IMR-90 (cell line): Measurements from ENCODE around the gene SHC1. TPM values are rescaled to one million over a fixed set of nuclear protein-coding genes. Genes with fewer than 3 reads are reported as not detected.

Source experiments
- ATAC-seq: fragments of 200-7000 bp; cut with Tn5 transposase; 2 replicates; pipeline ENCODE4 v1.9.1; 2020; ENCODE audit warnings: low read depth, mild to moderate bottlenecking, moderate library complexity
- BruUV-seq: library from RNA; stranded (reverse); fragments of 400-500 nt; replicated peaks from 2 replicates; lab custom pipeline; 2021; lab: Mats Ljungman, UMichigan
- CTCF ChIA-PET: fragments of 300-600 bp; formaldehyde crosslinking; extraction: SDS; loops from one replicate; lab custom pipeline; 2021; ENCODE audit warnings: antibody characterized with exemption; lab: Yijun Ruan, JAX
- POLR2A ChIA-PET: fragments of 300-600 bp; sonication (Branson Sonifier 250); formaldehyde crosslinking; loops from one replicate; lab custom pipeline; 2022; ENCODE audit warnings: antibody characterized with exemption; ENCODE audit not compliant: unreplicated experiment; lab: Charles Lee
- DNase-seq: peaks from one replicate; pipeline ENCODE4 v3.0.0; 2013
- H2AFZ ChIP-seq: replicated peaks from 2 replicates; pipeline ENCODE3; 2013; ENCODE audit warnings: low read length, mild to moderate bottlenecking; ENCODE audit not compliant: poor library complexity
- H2AK5ac ChIP-seq: 2 replicates; pipeline ENCODE4 v1.6.1; 2013; ENCODE audit warnings: low read depth, low read length, inconsistent platforms
- H2AK9ac ChIP-seq: replicated peaks from 2 replicates; pipeline ENCODE3; 2013; ENCODE audit warnings: mild to moderate bottlenecking, low read depth, low read length, moderate library complexity; ENCODE audit not compliant: poor library complexity
- H2BK120ac ChIP-seq: 2 replicates; pipeline ENCODE4 v1.6.1; 2013; ENCODE audit warnings: low read depth, low read length, inconsistent platforms
- H2BK15ac ChIP-seq: 3 replicates; pipeline ENCODE4 v1.6.1; 2013; ENCODE audit warnings: low read depth, low read length, inconsistent platforms
- H2BK20ac ChIP-seq: 2 replicates; pipeline ENCODE4 v1.6.1; 2013; ENCODE audit warnings: low read depth, mild to moderate bottlenecking, inconsistent platforms, low read length, moderate library complexity
- H2BK5ac ChIP-seq: 2 replicates; pipeline ENCODE4 v1.6.1; 2013; ENCODE audit warnings: mild to moderate bottlenecking, low read depth, low read length, inconsistent platforms; ENCODE audit not compliant: poor library complexity, severe bottlenecking
- H3K14ac ChIP-seq: replicated peaks from 2 replicates; pipeline ENCODE4 v1.6.1; 2013; ENCODE audit warnings: low read depth, low read length, inconsistent platforms
- H3K18ac ChIP-seq: 2 replicates; pipeline ENCODE4 v1.6.1; 2013; ENCODE audit warnings: low read depth, low read length, control low read depth
- H3K23ac ChIP-seq: 2 replicates; pipeline ENCODE4 v1.6.1; 2013; ENCODE audit warnings: low read depth, low read length, inconsistent platforms
- H3K27ac ChIP-seq: 2 replicates; pipeline ENCODE4 v1.5.1; 2013; ENCODE audit warnings: mild to moderate bottlenecking, control low read depth, low read length; ENCODE audit not compliant: insufficient read depth
- H3K27me3 ChIP-seq: 2 replicates; pipeline ENCODE4 v1.6.1; 2013; ENCODE audit warnings: low read length; ENCODE audit not compliant: control insufficient read depth, insufficient read depth
- H3K36me3 ChIP-seq: 2 replicates; pipeline ENCODE4 v1.6.1; 2013; ENCODE audit warnings: low read length, mixed read lengths; ENCODE audit not compliant: control insufficient read depth, insufficient read depth
- H3K4ac ChIP-seq: 2 replicates; pipeline ENCODE4 v1.6.1; 2013; ENCODE audit warnings: low read depth, low read length, inconsistent platforms
- H3K4me1 ChIP-seq: 2 replicates; pipeline ENCODE4 v1.6.1; 2013; ENCODE audit warnings: low read length, mixed read lengths; ENCODE audit not compliant: control insufficient read depth, insufficient read depth
- H3K4me2 ChIP-seq: 2 replicates; pipeline ENCODE4 v1.6.1; 2013; ENCODE audit warnings: low read depth, mild to moderate bottlenecking, control low read depth, low read length, moderate library complexity
- H3K4me3 ChIP-seq: 2 replicates; pipeline ENCODE4 v1.5.1; 2013; ENCODE audit warnings: low read depth, mild to moderate bottlenecking, control low read depth, low read length, moderate library complexity; ENCODE audit not compliant: insufficient read depth
- H3K56ac ChIP-seq: 2 replicates; pipeline ENCODE4 v1.6.1; 2013; ENCODE audit warnings: low read length, inconsistent platforms; ENCODE audit not compliant: insufficient read depth; ENCODE audit errors: extremely low read depth
- H3K79me1 ChIP-seq, 2 experiments: 2 replicates each; pipeline ENCODE4 v1.6.1; 2013; ENCODE audit warnings: low read length in 2 of 2, inconsistent platforms in 1 of 2, low read depth in 1 of 2
- H3K9ac ChIP-seq: 2 replicates; pipeline ENCODE4 v1.6.1; 2013; ENCODE audit warnings: low read depth, low read length, control low read depth
- H3K9me1 ChIP-seq: 2 replicates; pipeline ENCODE4 v1.6.1; 2013; ENCODE audit warnings: low read length, inconsistent platforms; ENCODE audit not compliant: insufficient read depth
- H3K9me3 ChIP-seq: 2 replicates; pipeline ENCODE4 v1.6.1; 2013; ENCODE audit warnings: low read length; ENCODE audit not compliant: control insufficient read depth, insufficient read depth
- H4K20me1 ChIP-seq: 2 replicates; pipeline ENCODE4 v1.6.1; 2013; ENCODE audit warnings: low read length, inconsistent platforms; ENCODE audit not compliant: insufficient read depth
- H4K5ac ChIP-seq: 2 replicates; pipeline ENCODE4 v1.6.1; 2013; ENCODE audit warnings: mild to moderate bottlenecking, low read depth, low read length, control low read depth
- H4K8ac ChIP-seq, 2 experiments: 2 replicates each; pipeline ENCODE4 v1.6.1; 2013; ENCODE audit warnings: low read depth in 2 of 2, low read length in 2 of 2, control low read depth in 1 of 2, inconsistent platforms in 1 of 2
- H4K91ac ChIP-seq: 2 replicates; pipeline ENCODE4 v1.6.1; 2013; ENCODE audit warnings: low read depth, low read length, inconsistent platforms; ENCODE audit not compliant: insufficient read depth
- CEBPB ChIP-seq: IDR thresholded peaks from 2 replicates; pipeline ENCODE4 v1.6.1; 2012; ENCODE audit warnings: low read depth, low read length, improper control_type of control experiment
- MAZ ChIP-seq: IDR thresholded peaks from 2 replicates; pipeline ENCODE4 v1.6.1; 2012; ENCODE audit warnings: low read depth, mild to moderate bottlenecking, low read length, improper control_type of control experiment, moderate library complexity, borderline replicate concordance
- RAD21 ChIP-seq: IDR thresholded peaks from 2 replicates; pipeline ENCODE4 v1.6.1; 2012; ENCODE audit warnings: low read length, improper control_type of control experiment
- SMC3 ChIP-seq: fragments of 150-350 bp; IDR thresholded peaks from 2 replicates; pipeline ENCODE4 v1.6.1; 2016; ENCODE audit warnings: low read depth, mild to moderate bottlenecking, antibody characterized with exemption, low read length, moderate library complexity
- WGBS, 2 experiments: methylation state at CpG; one replicate each; pipeline versions ENCODE4 v1.1.5 to v1.1.7; 2013; ENCODE audit warnings: missing lambda C conversion rate in 2 of 2; ENCODE audit not compliant: insufficient read length in 1 of 2; ENCODE audit errors: extremely low coverage in 2 of 2; 5-methylcytosine and 5-hydroxymethylcytosine counted together
- dilution Hi-C: fragments of 300-500 bp; cut with HindIII; formaldehyde crosslinking; loops from one replicate; pipeline ENCODE4 v1.14.3; 2018; ENCODE audit warnings: low sequenced_read_pairs; ENCODE audit not compliant: unreplicated experiment
- in situ Hi-C: fragments of 300-500 bp; cut with MboI; formaldehyde crosslinking; loops from 3 replicates; pipeline ENCODE4 v1.14.3; 2019; ENCODE audit warnings: low sequenced_read_pairs, inconsistent platforms, mixed read lengths
- intact Hi-C: fragments of 100-400 bp; cut with micrococcal nuclease; formaldehyde crosslinking; loops from 2 replicates; pipeline ENCODE4 v1.10.0; 2022
- polyA plus RNA-seq, 3 experiments: library from polyadenylated mRNA; depleted of rRNA; stranded (reverse); fragments of >200 nt; gene quantifications; 2 replicates each; pipeline ENCODE4 v1.2.3, GENCODE V29; 2012; ENCODE audit warnings: low replicate concordance in 1 of 3
- total RNA-seq: library from RNA; depleted of rRNA; stranded (reverse); fragments of >200 nt; gene quantifications from 2 replicates; pipeline ENCODE4 v1.2.3, GENCODE V29; 2012
- TF ChIP-seq, protein P1 (sequence below): fragments of 150-350 bp; IDR thresholded peaks from 2 replicates; pipeline ENCODE4 v1.6.1; 2017; ENCODE audit warnings: mild to moderate bottlenecking, antibody characterized with exemption, low read length, low read depth
- TF ChIP-seq, protein P2 (sequence below): fragments of 150-350 bp; IDR thresholded peaks from 2 replicates; pipeline ENCODE4 v1.6.1; 2016; ENCODE audit warnings: low read depth, mild to moderate bottlenecking, low read length, moderate library complexity, borderline replicate concordance
- TF ChIP-seq, protein P3 (sequence below): conservative IDR thresholded peaks from 2 replicates; pipeline ENCODE4 v1.5.1; 2012; ENCODE audit warnings: mild to moderate bottlenecking, low read depth, low read length, improper control_type of control experiment

SHC1 gene
- total and polyA plus RNA-seq, 2 of the 4 experiments (the other 2 are of a cell fraction), result 352 to 355 TPM

DNA sequence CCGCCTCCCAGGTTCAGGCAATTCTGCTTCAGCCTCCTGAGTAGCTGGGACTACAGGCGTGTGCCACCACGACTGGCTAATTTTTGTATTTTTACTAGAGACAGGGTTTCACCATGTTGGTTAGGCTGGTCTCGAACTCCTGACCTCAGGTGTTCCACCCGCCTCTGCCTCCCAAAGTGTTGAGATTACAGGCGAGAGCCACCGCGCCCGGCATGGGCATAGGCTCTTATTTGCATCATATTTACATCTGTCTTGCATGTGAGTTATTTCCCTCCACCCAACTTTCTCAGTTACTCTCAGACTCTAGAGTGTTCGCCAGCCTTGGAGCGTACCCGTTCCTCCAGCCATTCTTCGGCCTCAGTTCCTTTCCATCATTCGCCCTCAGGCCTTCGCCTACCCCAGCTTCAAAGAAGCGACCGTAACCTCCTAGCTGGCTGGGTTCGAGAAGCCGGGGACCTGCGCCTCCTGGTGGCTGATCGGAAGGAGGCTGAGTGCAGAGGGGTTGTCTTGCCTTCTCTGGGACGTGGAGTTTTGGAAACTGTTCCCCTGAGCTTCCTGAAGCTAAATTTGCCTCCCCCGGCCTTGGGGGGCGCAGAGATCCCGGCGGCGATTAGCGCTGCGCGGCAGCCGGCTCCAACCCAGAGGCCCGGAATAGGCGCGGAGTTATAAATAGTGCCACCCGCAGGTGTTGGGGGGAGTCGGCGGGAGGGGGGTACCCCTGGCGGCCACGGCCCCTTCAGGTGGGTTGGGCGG lies 28.4 kb upstream of the SHC1 start:
- 0 out of 2 replicates have a peak overlapping the region, but pooled peaks have one; percentile 77 for H3K14ac ChIP-seq
- WGBS, 2 experiments, result 80% methylated on average over 3 of the region's 40 CpGs; no CpG with 5 or more reads in 1 of the 2 experiments
- peaks cover 9 to 31% of the 10 kb centered on the region in 2 experiments; a peak in 3 of 4 replicates for H3K79me1 ChIP-seq
- POLR2A ChIA-PET, result no interaction called here
- H3K9me1 ChIP-seq, result no peaks in the 10 kb centered on the region
- DNase-seq, result peak; percentile 62
- in situ Hi-C loops, result no loop called here
- CTCF ChIA-PET, result interaction anchor here (0.9 to 2.1 kb wide), 10 partner anchors 18 to 518 kb away, joined by 3 to 11 read pairs (median 4); partner anchors contain the start of genes PBXIP1, PYGO2 and SHC1
- intact Hi-C loops, result loop anchor here (2.0 kb wide), 1 partner anchor 38 kb away; the partner anchor contains the start of gene PYGO2
- no peak overlapping the region for H3K4me3 ChIP-seq
- no peak overlapping the region for H2BK15ac ChIP-seq
- peak overlapping the region; percentile 28; the same call in 1 of the 2 replicates for H4K5ac ChIP-seq
- no peaks in the 10 kb centered on the region for H4K20me1 ChIP-seq
- H3K9me3 ChIP-seq, result no peaks in the 10 kb centered on the region
- no peaks in the 10 kb centered on the region for H3K36me3 ChIP-seq
- 0 out of 2 replicates have a peak overlapping the region, but pooled peaks have one; percentile 1 for H3K9ac ChIP-seq
- H2BK5ac ChIP-seq, result no peak overlapping the region
- H3K4me2 ChIP-seq, result peak overlapping the region; percentile 79
- H2BK120ac ChIP-seq, result peak overlapping the region; percentile 51; the same call in 1 of the 2 replicates
- no peak overlapping the region for H3K27ac ChIP-seq
- peak overlapping the region; percentile 74; the same call in 1 of the 2 replicates for H3K23ac ChIP-seq
- H2AK9ac ChIP-seq, result peak overlapping the region; percentile 77
- no TSS peak for BruUV-seq
- H3K27me3 ChIP-seq, result no peaks in the 10 kb centered on the region
- H3K18ac ChIP-seq, result no peak overlapping the region
- H3K4me1 ChIP-seq, result peaks cover 9% of the 10 kb centered on the region
- peak overlapping the region in 1 of 2 experiments; percentile 88; a peak in 2 of 4 replicates for H4K8ac ChIP-seq
- H3K56ac ChIP-seq, result no peak overlapping the region
- no peak overlapping the region for H2AK5ac ChIP-seq
- H2BK20ac ChIP-seq, result no peak overlapping the region
- TF ChIP-seq, protein P1, sequence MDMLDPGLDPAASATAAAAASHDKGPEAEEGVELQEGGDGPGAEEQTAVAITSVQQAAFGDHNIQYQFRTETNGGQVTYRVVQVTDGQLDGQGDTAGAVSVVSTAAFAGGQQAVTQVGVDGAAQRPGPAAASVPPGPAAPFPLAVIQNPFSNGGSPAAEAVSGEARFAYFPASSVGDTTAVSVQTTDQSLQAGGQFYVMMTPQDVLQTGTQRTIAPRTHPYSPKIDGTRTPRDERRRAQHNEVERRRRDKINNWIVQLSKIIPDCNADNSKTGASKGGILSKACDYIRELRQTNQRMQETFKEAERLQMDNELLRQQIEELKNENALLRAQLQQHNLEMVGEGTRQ, result no peak
- TF ChIP-seq MAZ, result peak; percentile 18; the same call in 1 of the 2 replicates
- TF ChIP-seq, protein P2, sequence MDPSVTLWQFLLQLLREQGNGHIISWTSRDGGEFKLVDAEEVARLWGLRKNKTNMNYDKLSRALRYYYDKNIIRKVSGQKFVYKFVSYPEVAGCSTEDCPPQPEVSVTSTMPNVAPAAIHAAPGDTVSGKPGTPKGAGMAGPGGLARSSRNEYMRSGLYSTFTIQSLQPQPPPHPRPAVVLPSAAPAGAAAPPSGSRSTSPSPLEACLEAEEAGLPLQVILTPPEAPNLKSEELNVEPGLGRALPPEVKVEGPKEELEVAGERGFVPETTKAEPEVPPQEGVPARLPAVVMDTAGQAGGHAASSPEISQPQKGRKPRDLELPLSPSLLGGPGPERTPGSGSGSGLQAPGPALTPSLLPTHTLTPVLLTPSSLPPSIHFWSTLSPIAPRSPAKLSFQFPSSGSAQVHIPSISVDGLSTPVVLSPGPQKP, result no peak
- peak; percentile 73 for TF ChIP-seq RAD21
- no peak for TF ChIP-seq CEBPB
- TF ChIP-seq SMC3, result peak; percentile 75
- TF ChIP-seq, protein P3, sequence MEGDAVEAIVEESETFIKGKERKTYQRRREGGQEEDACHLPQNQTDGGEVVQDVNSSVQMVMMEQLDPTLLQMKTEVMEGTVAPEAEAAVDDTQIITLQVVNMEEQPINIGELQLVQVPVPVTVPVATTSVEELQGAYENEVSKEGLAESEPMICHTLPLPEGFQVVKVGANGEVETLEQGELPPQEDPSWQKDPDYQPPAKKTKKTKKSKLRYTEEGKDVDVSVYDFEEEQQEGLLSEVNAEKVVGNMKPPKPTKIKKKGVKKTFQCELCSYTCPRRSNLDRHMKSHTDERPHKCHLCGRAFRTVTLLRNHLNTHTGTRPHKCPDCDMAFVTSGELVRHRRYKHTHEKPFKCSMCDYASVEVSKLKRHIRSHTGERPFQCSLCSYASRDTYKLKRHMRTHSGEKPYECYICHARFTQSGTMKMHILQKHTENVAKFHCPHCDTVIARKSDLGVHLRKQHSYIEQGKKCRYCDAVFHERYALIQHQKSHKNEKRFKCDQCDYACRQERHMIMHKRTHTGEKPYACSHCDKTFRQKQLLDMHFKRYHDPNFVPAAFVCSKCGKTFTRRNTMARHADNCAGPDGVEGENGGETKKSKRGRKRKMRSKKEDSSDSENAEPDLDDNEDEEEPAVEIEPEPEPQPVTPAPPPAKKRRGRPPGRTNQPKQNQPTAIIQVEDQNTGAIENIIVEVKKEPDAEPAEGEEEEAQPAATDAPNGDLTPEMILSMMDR, result peak; percentile 80
- peak overlapping the region; percentile 88 for H2AFZ ChIP-seq
- dilution Hi-C loops, result no loop called here
- no peak overlapping the region for H4K91ac ChIP-seq
- no peak for ATAC-seq
- H3K4ac ChIP-seq, result peak overlapping the region; percentile 42; the same call in 1 of the 2 replicates
